Renal cortex interstitium (tissue), 11 donors: ENCODE data around the gene CCT7. TPM values are rescaled to one million over a fixed set of nuclear protein-coding genes. Genes with fewer than 3 reads are reported as not detected.

Experiments used
- DNase-seq, 11 donors: peaks; one replicate each; pipeline ENCODE4 v3.0.0-alpha.2; 2013; ENCODE audit warnings: low read depth in 9 of 11, low spot score in 4 of 11; ENCODE audit errors: extremely low read depth in 1 of 11
- polyA plus RNA-seq, 3 donors: library from polyadenylated mRNA; unstranded; fragments of 120-200 nt; gene quantifications; one replicate each; pipeline ENCODE4 v1.2.1, GENCODE V29; 2013; ENCODE audit not compliant: insufficient read length in 3 of 3

Gene CCT7
- polyA plus RNA-seq, 3 donors, result 232 to 279 (median 262) TPM

DNA sequence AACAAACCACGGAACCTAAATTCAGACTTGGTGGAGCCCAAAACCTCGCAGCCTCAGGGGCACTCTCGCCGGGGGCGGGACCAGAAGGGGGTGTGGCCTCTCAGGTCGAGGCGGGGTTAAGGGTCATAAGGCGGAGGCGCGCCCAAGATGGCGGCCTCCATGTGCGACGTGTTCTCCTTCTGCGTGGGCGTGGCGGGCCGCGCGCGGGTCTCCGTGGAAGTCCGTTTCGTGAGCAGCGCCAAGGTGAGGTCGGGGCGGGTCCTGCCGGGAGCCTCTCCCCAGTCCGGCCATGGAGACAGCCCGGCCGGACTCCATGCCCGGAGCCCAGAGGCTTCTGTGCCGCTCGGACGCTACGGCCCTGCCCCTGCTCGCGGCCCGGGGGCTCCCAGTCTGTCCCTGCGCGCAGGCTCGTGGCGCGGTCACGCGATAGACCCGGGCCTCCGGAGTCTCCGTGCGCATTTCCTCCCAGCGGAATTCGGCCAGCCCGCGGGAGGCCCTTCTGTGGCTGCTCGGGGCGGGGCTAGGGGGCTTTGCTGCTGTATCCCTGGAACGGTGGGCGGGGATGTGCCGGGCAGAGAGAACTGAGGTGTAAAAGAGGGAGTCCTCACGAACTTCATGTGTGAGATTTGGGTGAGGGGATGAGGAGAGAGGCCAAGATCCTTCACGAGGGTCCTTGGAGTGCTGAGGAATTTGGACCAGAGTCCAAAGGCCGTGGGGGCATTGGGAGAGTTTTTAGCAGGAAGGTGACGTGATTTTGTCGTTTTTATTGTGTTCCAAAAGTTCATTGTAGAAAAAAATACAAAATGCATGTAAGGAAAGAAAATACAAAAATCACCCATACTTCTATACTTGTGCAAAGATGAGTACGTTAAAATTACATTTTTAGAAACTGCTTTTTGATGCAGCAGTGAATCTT, 19.7 kb upstream of the CCT7 start, which contains the start of gene SMYD5:
Gene SMYD5, plus strand, starts transcription at position 126 of the 916 bp plus-strand sequence. Its CDS starts 22 bp downstream, at position 148.
- peak in 9 of 11 donors; percentile 41 to 77 (median 70) for DNase-seq

DNA sequence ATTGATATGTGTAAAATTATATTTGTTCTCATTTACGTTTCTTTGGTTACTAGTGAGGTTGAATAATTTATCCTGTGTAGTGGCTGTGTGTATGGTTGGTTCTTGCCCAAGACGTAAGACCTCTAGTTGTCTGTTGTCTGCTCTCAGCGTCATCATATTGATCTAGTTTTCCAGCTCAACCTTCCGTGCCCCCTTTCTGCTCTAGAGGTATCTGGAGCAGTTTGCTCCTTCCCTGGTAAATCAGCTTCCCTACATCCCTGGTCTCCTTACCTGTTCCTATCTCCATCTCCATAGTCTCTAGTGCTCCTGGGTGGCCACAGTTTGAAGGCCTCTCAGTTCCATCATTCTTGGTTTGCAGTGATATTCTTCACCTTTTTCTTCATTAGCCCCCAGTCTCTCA, 18.9 kb upstream of the CCT7 start:
- DNase-seq, result no peak

DNA sequence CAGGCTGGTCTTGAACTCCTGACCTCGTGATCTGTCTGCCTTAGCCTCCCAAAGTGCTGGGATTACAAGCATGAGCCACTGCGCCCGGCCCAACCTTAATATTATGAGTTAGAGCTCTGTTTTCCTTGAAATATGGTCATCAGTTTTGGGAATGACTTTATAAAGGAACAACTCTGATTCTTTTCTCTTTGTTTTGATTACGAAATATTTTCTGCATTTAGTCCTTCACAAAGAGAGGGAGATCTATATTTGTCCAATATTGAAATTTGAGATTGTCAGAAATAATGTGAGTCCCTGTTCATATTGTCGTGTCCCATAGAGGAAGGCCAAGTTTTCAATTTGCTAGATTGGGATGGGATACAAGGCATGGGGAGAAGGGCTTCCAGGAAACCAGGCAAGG, 16.9 kb upstream of the CCT7 start:
- DNase-seq, result no peak

DNA sequence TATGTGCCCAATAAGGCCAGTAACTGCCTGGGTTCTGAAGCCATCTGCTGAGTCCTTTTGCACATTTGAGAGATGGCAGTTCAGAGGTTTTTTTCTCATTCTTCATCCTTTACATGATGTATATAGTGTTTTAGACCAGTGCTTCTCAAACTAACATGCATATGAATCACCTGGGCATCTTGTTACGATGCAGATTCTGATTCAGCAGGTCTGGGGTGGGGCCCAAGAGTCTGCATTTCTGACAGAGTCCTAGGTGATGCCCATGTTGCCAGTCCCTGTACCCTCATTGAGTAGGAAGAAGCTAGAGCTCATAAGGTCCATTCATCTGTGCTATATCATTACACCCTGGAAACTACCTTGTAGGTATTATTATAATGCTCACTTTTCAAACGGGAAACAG, 16.3 kb upstream of the CCT7 start:
- no peak for DNase-seq

DNA sequence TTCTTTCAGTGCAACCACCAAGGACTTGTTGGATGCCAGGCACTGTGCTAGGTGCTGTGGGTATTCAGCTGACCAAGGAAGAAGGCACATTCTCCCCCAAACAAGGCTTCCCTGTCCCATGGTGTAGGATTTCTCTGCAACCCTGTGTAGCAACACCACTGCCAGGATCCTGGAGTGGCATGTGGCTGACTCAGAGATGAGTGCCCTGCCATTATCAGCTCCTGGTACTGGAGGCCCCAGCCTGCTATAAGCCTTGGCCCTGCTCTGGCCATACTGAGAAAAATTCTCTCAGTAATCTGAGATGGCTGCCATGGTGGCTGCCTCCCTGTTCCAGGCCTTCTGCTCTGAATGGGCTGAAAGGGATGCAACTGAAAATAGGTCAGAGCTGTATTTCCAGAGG, 15.8 kb upstream of the CCT7 start:
- DNase-seq, result no peak

DNA sequence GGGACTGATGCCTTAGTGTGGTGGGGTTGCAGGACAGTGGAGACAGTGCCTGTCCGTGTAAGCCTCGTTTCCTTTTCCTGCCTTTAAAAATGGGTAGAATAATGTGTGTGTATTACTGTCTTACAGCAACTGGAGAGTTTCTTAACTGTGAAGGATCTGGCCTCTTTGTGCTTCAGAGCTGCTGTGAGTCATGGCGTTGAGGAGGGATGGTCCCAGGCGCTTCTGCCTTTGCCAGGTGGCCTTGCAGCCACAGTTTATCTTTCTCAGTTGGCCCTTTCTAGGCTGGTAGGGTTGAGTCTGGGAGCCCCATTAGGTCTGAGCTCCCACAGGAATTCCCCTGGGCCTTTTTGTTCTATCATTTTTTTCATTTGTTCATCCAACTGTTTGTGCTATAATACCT, 10.3 kb upstream of the CCT7 start:
- DNase-seq, result no peak

DNA sequence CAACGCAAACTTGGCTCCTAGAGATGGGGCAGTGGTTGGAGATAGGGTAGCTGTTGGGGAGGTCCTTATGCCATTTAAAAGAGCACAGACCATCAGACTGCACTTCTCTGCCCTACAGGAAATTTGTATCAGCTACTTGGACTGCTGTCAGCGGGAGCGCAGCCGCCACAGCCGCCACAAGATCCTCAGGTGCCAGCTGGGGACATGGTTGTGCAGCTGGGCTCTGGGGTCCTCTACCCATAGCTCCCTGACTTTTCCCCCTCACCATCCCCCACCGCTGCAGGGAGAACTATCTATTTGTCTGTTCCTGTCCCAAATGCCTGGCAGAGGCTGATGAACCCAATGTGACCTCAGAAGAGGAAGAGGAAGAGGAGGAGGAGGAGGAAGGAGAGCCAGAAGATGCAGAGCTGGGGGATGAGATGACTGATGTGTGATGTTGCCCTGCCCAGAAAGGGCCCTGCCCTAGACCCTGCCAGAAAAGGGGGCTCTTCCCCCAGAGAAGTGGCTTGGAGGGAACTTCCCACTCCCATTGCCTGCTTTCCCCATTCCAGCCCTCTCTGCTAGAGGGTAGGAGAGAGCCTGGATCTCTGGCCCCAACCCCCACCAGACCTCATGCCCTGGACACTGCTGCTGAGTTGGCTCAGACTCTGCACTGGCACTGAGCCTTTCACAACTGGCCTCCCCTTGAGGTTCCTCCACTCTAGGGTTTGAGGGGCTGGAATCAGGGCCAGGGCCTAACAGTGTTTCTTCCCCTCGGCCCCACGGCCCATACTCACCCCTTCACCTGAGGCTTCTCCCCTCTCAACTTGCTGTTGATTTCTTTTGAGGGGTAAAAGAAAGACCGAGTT, 8.4 kb upstream of the CCT7 start:
- DNase-seq, result no peak

DNA sequence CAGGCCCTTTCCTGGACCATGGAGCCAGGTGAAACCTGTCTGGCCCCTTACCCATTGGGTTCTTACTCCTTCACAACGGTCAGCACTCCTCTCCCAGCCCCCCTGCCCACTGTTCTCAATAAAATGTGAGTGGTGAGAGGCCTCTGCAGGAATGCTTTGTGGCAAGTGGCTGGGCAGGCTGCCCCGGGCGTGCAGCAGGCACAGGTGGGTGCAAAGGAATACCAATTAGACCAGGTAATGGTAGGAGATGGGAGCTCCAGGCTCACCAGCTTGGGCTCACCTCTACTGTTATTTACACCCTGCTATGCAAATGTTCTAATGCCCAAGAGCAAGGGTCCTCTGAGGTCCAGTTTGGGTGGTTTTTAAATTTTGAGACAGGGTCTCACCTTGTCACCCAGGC, 7.0 kb upstream of the CCT7 start:
- no peak for DNase-seq

DNA sequence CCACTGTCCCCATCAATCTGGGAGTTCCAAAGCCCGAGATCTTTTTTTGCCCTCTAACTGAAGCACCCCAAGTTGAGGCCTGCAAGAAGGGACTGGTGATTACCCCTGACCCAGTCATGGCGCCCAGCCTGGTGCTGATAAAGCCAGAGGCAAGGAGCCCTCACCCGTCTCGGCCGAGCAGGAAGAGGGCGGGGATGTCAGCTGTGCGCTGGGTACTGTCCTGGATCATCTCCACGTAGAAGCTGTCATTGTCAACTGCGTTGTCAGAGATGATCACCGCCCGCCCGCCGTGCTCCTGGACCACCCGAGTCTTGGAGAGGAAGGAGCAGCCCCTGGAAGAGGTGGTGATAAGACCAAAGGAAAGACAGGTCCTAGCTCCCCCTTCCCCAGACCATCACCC, 5.5 kb upstream of the CCT7 start:
- DNase-seq, result no peak

DNA sequence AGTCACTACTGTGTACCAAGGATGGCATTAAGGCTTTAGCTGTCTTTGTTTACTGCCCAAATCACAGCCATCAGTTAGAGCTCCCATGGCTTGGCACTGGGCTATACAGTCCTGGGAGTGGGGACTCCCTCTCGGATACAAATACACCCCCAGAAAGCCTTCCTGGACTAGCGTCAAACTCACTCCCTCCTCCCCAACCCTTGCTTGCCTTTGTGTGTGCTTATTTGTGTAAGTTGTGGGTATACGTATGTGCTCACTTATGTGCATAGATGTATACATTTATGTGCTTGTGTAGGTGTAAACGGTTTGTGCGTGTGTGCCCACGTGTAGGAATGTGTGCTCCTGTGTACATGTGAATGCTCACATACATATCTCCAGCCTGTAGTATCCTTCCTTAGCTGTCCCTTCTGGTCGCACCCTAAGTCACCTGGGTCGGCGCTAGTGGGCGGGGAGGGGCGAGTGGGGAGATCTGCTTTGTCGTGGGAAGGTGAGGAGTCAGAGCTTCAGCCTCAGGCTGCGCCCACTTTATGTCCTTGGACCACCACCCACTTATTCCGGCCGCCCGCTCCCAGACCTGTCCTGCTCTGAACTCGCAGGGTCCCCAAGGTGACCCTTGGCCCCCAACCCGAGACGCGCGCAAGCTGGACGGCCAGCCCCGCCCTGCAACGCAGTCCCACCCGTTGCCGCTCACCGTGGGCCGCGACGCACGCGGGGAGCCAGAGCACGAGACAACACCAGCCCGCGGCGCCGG, 1.5 kb upstream of the CCT7 start:
- no peak for DNase-seq

DNA sequence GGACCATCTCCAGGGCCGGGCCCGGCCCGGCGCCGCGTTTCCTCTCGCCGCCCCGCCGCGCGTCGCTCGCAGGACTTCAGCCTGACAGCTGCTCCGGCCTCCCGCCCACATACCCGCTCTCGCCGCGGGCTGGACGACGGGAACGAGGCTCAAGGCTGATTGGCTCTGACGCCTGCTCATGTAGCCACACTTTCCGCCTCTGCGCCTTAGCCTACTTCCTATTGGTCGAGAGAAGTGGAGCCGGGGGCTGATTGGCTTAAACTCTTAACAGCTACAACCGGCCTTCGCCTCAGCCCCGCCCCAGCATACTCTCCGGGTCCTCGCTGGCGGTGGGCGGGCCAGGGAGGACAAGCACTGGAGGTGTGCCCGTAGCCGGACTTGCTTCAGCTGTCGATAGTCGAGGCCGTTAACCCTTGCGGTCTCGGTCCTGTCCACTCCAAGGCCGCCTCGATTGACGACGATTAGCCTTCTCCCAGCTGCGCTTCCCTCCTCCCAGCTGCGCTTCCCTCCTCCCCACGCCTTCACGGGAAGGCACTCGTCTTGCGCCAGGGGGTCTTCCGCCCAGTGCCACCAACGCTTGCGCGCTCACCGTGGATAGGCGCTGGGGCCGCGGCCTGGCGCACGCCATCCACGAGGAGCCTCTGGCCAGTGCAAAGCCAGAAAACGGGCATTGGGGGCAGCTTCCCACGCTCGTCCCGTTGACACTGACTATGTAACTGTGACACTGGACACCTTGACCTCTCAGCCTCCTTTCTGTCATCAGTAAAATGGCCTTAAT, 765 bp upstream of the CCT7 start, which contains the start of gene PRADC1:
Gene PRADC1, minus strand, starts transcription at position 86 of the 778 bp plus-strand sequence. Its CDS starts 79 bp downstream, at position 7.
- DNase-seq, result peak; percentile 97 to 100 (median 99)

DNA sequence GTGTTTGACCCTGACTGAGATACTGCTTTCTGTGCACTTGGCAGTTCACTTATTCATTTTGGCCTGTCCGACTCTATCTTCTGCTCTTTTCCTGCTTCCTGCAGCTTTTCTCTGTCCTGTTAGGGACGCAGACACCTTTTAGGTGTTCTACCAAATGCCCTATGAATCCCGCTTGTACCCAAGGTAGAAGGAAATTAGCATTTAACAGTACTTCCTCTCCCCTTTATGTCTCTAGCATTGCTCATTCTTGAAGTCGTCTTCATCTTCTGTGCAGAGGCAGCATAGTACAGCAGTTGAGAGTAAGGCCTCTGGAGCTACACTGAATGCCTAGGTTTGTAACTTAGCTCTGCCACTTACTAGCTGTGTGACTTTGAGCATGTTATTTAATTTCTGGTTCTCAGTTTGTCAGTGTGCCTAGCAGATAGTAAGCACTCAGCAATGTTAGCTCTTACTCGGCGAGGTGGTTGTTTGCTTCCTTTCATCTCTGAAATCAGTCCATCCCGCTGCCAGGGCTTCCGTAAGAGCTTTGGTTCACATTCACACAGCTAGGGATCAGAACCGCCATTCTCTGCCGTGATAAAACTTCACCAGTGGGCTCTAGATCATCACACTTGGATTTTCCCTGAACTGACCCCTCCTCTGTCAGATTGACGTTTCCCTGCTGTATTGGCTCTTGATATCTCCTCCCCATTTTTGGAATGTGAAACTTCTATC, 1.4 kb downstream of the CCT7 start:
- no peak for DNase-seq

DNA sequence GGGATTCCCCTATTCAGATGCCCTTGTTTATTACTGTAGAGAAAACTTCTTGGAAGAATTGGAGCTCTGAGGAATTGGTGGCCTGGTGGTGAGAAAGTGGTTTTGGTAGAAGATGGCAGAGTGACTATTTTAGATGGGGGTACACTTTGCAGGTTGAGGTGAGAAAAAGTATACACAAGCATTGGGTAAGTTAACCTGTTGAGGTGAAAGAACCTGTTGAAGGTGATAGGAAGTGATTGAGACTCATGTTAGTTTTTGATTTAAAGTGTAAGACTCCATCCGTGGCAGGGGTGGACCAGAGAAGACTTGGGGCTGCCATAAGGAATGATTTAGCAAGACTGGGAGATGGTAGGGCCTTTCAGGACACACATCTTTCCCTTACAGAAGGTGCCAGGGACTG, 3.1 kb downstream of the CCT7 start:
- no peak for DNase-seq

DNA sequence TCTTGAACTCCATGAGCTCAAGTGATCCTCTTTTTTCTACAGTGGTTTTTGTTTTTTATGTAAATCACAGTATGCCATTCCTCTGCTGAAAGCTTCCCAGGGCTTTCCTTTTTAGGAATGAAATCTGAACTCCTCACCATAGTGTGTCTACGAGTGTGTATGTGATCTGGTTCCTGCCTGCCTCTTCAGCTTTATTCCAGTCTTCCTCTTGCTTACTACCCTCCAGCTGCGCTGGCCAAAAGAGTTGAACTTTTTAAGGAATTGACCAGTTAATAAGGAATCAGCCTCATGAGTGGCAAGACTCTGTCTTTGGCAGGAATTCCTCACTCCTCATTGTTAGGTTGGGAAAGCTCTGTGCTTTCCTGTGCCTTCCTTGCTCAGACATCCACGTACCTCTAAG, 4.0 kb downstream of the CCT7 start:
- no peak for DNase-seq

DNA sequence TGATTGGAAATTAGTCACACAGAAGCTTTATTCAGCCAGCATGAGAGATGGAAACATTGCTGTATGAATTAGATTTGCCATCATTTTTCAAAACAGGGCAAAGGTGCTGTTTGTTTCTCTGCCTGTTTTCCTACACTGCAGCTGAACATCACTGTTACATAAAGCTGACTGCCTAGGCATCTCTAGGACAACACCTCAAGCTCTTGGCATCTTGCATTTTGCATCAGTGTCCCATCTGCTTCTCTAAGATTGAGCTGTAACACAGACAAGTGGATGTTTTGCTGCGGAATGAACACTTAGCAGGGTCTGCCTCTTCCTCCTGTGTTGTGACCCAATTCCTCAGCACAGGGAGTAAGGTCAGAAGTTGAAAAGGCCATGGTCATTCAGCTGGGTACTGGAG, 4.9 kb downstream of the CCT7 start:
- no peak for DNase-seq

DNA sequence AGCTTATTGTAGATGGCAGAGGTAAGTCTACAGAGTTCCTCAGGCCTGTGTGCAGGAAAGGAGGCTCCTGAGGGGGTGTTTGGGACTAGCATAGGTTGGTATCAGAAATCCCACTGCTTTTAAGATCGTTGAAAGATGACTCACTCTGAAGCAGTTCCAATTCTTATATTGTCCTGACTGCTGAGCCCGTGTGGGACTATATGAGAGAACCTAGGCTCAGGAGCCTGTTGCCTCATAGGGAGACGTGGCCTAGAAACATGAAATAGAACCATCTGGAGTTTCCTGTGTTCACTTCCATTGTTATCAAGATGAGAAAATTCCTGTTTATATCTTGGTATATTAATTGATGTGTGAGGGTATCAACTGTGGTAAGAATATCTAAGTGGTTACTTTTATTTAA, 5.7 kb downstream of the CCT7 start:
- no peak for DNase-seq

DNA sequence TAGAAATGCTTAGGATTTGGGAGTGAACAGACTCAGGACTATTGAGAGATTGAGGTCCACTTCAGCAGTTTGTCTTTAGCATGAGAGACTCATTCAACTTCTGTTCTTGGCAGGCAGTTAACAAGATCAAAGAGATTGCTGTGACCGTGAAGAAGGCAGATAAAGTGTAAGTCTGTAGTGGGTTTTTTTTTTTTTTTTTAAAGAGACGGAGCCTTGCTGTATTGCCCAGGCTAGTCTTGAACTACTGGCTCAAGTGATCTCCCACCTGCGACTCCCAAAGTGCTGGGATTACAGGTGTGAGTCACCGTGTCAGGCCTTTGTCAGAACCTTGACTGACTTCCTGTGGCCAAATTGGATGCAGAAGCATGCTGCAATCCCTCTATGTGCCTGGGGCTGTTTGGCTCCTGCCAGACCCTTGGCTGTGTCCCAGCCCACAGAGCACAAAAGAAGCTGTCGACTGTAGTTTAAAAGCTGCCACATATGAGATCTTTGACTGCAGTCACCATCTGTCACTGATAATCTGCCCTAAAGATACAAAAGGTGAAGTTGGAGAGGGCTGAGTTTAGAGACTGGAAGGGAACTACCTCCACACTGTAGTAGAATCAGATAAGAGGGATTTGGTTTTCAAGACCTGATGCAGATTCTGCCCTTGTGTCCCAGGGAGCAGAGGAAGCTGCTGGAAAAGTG, 9.9 kb downstream of the CCT7 start:
- no peak for DNase-seq
